ENCODE results near the gene CDYL. TPM values are rescaled to one million over a fixed set of nuclear protein-coding genes. Genes with fewer than 3 reads are reported as not detected.
"Not testable (repeated sequence)": the region's sequence is repeated elsewhere in the genome, so short reads cannot be mapped to it uniquely, and the experiment has no call there.

CDYL gene
- total and polyA plus RNA-seq, 8 donors, result 3.4 to 15.3 (median 10.2) TPM

DNA sequence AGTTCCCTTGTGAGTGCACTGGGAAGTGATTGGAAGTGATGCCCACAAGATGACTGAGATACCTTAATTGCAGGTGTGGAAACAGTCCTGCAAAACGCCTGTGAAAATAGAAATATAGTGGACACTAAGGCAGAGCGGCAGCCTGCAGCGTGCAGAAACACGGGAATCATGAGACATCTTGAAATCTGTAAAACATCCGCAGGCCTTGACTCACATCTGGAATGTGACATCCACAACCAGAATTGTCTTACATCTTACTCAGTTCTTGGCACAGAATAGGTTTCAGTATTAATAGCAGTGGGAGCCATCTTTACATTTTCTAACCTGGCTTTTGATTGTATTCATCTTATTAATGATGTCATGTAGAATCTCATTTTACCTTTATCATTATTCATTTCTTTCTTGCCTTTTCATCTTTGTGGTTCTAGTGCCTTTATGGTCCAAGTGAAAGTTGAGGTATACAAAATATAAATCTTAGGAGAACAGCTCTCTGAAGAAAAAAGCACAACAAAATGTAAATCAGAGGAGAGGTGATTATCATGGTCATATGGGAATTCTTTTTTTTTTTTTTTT lies 44.6 kb downstream of the CDYL start:
- FAIRE-seq (no peak), DNase-seq (no peak), ATAC-seq (no peak)
- 89 to 92% methylated on average over 5 of the region's 5 CpGs for WGBS, 2 donors
- no peaks in the 10 kb centered on the region for H3K4me1 ChIP-seq
- intact Hi-C loops (cut with DNase I), result no loop called here
- H3K27me3 ChIP-seq, result no peaks in the 10 kb centered on the region
- TF ChIP-seq, protein P1, sequence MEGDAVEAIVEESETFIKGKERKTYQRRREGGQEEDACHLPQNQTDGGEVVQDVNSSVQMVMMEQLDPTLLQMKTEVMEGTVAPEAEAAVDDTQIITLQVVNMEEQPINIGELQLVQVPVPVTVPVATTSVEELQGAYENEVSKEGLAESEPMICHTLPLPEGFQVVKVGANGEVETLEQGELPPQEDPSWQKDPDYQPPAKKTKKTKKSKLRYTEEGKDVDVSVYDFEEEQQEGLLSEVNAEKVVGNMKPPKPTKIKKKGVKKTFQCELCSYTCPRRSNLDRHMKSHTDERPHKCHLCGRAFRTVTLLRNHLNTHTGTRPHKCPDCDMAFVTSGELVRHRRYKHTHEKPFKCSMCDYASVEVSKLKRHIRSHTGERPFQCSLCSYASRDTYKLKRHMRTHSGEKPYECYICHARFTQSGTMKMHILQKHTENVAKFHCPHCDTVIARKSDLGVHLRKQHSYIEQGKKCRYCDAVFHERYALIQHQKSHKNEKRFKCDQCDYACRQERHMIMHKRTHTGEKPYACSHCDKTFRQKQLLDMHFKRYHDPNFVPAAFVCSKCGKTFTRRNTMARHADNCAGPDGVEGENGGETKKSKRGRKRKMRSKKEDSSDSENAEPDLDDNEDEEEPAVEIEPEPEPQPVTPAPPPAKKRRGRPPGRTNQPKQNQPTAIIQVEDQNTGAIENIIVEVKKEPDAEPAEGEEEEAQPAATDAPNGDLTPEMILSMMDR (IDR thresholded peaks at IDR 0.05), result no peak
- H3K36me3 ChIP-seq, result no peaks in the 10 kb centered on the region
- H3K27ac ChIP-seq, result no peak overlapping the region
- no peak overlapping the region for H3K4me3 ChIP-seq
- no peaks in the 10 kb centered on the region for H3K9me3 ChIP-seq

DNA sequence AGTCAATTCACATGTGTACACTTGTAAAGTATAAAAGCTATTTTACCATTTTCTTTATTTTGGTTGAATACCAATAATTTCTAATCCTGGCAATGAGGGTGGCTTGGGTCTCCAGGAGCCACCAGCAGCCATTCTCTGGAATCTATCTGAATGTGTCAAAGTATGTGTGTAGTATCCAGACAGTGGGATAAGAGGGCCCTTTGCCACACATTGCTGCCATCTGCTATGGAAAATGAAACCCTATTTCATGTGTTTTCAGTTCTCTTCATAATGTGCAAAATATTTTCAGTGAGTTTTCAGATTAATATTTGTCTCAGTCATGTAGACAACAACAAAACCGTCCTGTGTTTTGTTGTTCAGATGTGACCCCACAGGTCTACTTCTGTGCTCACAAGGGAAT lies 46.3 kb downstream of the CDYL start:
- Histone ChIP-seq H3K27me3 (no peaks in the 10 kb centered on the region), H3K9me3 (no peaks in the 10 kb centered on the region), H3K4me1 (no peaks in the 10 kb centered on the region), H3K4me3 (no peak overlapping the region), H3K27ac (no peak overlapping the region), H3K36me3 (no peaks in the 10 kb centered on the region)
- intact Hi-C loops (cut with DNase I), result no loop called here
- FAIRE-seq (no peak), DNase-seq (no peak), ATAC-seq (no peak)
- TF ChIP-seq, protein P1 (IDR thresholded peaks at IDR 0.05), result no peak
- WGBS, 2 donors, result 94% methylated on average over 1 of the region's 1 CpG

- no peak for ATAC-seq
- FAIRE-seq, result no peak
- H3K9me3 ChIP-seq, result peaks cover 0 to 7% (median 0%) of the 10 kb centered on the region in 4 donors
- DNase-seq, result no peak
- H3K27ac ChIP-seq, result no peak overlapping the region
- H3K36me3 ChIP-seq, result no peaks in the 10 kb centered on the region
- H3K27me3 ChIP-seq, result no peaks in the 10 kb centered on the region
- no peak overlapping the region for H3K4me3 ChIP-seq
- TF ChIP-seq, protein P1 (IDR thresholded peaks at IDR 0.05), result no peak
- H3K4me1 ChIP-seq, result no peaks in the 10 kb centered on the region
- intact Hi-C loops (cut with DNase I), result no loop called here
- WGBS, 2 donors, result 97 to 98% methylated on average over 3 of the region's 3 CpGs
Measured at GRCh38 chr6:4828187-4828698, 52.0 kb downstream of the CDYL start.

- intact Hi-C loops (cut with DNase I), result no loop called here
- Histone ChIP-seq H3K4me1 (no peaks in the 10 kb centered on the region), H3K27ac (no peak overlapping the region), H3K27me3 (no peaks in the 10 kb centered on the region), H3K4me3 (no peak overlapping the region), H3K36me3 (no peaks in the 10 kb centered on the region), H3K9me3 (peaks cover 0 to 7% (median 0%) of the 10 kb centered on the region in 4 donors)
- TF ChIP-seq, protein P1 (IDR thresholded peaks at IDR 0.05), result no peak
- FAIRE-seq (no peak), ATAC-seq (no peak), DNase-seq (no peak)
Measured at GRCh38 chr6:4829089-4829488, 52.9 kb downstream of the CDYL start.

GRCh38 chr6:4835540-4835939 lies 59.3 kb downstream of the CDYL start:
- WGBS, 2 donors, result 96 to 99% methylated on average over 12 to 13 of the region's 13 CpGs
- DNase-seq; H3K27me3 ChIP-seq; H3K27ac ChIP-seq; intact Hi-C loops (cut with DNase I); H3K4me3 ChIP-seq; H3K36me3 ChIP-seq; H3K9me3 ChIP-seq; FAIRE-seq; H3K4me1 ChIP-seq; ATAC-seq: not testable (repeated sequence)
